HEK293T (cell line): ENCODE measurements around the gene FAM240B.

Experiments
- BHLHE40 ChIP-seq: fragments of 450-650 bp; IDR thresholded peaks from 2 replicates; pipeline ENCODE4 v1.6.1; 2016; ENCODE audit warnings: mild to moderate bottlenecking, moderate library complexity, borderline replicate concordance
- FOXA1 ChIP-seq: fragments of 450-650 bp; IDR thresholded peaks from 2 replicates; pipeline ENCODE4 v1.6.1; 2016; ENCODE audit warnings: mild to moderate bottlenecking
- LEF1 ChIP-seq: fragments of 450-650 bp; IDR thresholded peaks from 2 replicates; pipeline ENCODE4 v1.6.1; 2017; ENCODE audit warnings: mild to moderate bottlenecking, borderline replicate concordance
- NFRKB ChIP-seq: fragments of 450-650 bp; IDR thresholded peaks from 2 replicates; pipeline ENCODE4 v1.6.1; 2016; ENCODE audit warnings: mild to moderate bottlenecking, moderate library complexity
- SP1 ChIP-seq: fragments of 450-650 bp; IDR thresholded peaks from 2 replicates; pipeline ENCODE4 v1.6.1; 2017

DNA sequence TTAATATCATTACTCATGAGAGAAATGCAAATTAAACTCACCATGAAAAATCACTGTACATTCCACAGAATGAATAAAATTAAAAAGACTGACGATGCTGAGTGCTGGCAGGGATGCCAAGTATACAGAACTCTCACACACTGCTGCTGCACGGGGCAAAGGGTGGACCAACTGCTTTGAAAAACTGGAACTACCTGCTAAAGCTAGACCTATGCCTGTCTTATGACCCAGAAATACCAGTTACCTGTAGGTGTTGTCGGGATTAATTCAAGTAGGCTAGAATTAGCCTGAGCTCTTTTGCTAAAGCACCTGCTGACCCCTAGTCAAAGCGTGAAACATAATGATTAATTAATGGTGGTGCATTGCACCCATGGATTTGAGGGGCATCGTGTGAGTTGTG lies 63.0 kb downstream of the FAM240B start:
- TF ChIP-seq BHLHE40 (no peak), SP1 (no peak), FOXA1 (no peak), NFRKB (no peak), LEF1 (no peak)
